ENCODE measurements around the gene RAD50. TPM values are rescaled to one million over a fixed set of nuclear protein-coding genes. Genes with fewer than 3 reads are reported as not detected.

RAD50 gene
- total and polyA plus RNA-seq, 12 donors: 5.4 to 41.6 (median 28.7) TPM

- intact Hi-C loops (cut with DNase I): no loop called here
These were observed 135.8 kb downstream of the RAD50 start for GRCh38 chr5:132692632-132692967.

More at GRCh38 chr5:132692632-132692967, 135.8 kb downstream of the RAD50 start:
- H3K4me3 ChIP-seq: no peak overlapping the region
- no peak for DNase-seq
- H3K36me3 ChIP-seq (replicated peaks in 1 of 2): no peaks in the 10 kb centered on the region
- no peaks in the 10 kb centered on the region for H3K9me3 ChIP-seq (replicated peaks in 1 of 3)
- H3K27me3 ChIP-seq: no peaks in the 10 kb centered on the region
- TF ChIP-seq POLR2A (IDR thresholded peaks at IDR 0.05) (no peak), CTCF (IDR thresholded peaks at IDR 0.05) (no peak)
- no peaks in the 10 kb centered on the region for H3K4me1 ChIP-seq (replicated peaks in 1 of 2)
- H3K27ac ChIP-seq: no peak overlapping the region

Other genes with a start within 250 kb of the RAD50 start
- 10 to 100 TPM in 8 of 9 donors, 1 to 10 TPM in 1; 4.4 to 24.1 (median 14.8) TPM for gene SLC22A5, start 187.3 kb upstream of the RAD50 start, total RNA-seq
- 10 to 100 TPM in 1 of 3 donors, 1 to 10 TPM in 2; 9.6 to 12.6 (median 9.8) TPM for gene SLC22A5, start 187.3 kb upstream of the RAD50 start, polyA plus RNA-seq
- 100 to 1,000 TPM in 1 of 9 donors, 10 to 100 TPM in 7, 1 to 10 TPM in 1; 3.0 to 116 (median 24.4) TPM for gene IRF1, start 66.2 kb upstream of the RAD50 start, total RNA-seq
- 10 to 100 TPM in 2 of 3 donors, 1 to 10 TPM in 1; 9.0 to 20.0 (median 10.7) TPM for gene IRF1, start 66.2 kb upstream of the RAD50 start, polyA plus RNA-seq
- not detected for gene IL5, start 13.5 kb upstream of the RAD50 start, total RNA-seq
- not detected for gene IL5, start 13.5 kb upstream of the RAD50 start, polyA plus RNA-seq
- under 1 TPM in 2 of 9 donors, not detected in 7; 0.06 to 0.61 TPM for gene IL13, start 101.2 kb downstream of the RAD50 start, total RNA-seq
- under 1 TPM in 2 of 3 donors, not detected in 1; 0.10 to 0.32 TPM for gene IL13, start 101.2 kb downstream of the RAD50 start, polyA plus RNA-seq
- gene IL4, start 117.0 kb downstream of the RAD50 start, total RNA-seq: not detected
- gene IL4, start 117.0 kb downstream of the RAD50 start, polyA plus RNA-seq: not detected
- gene KIF3A, start 180.6 kb downstream of the RAD50 start, total RNA-seq: 10 to 100 TPM in 4 of 9 donors, 1 to 10 TPM in 5; 5.6 to 42.0 (median 9.5) TPM
- 10 to 100 TPM in 2 of 3 donors, 1 to 10 TPM in 1; 4.1 to 26.8 (median 11.7) TPM for gene KIF3A, start 180.6 kb downstream of the RAD50 start, polyA plus RNA-seq
- under 1 TPM in 4 of 9 donors, not detected in 5; 0.08 to 0.33 (median 0.17) TPM for gene CCNI2, start 190.4 kb downstream of the RAD50 start, total RNA-seq
- gene CCNI2, start 190.4 kb downstream of the RAD50 start, polyA plus RNA-seq: under 1 TPM; 0.20 to 0.40 (median 0.40) TPM
- gene SEPTIN8, start 220.3 kb downstream of the RAD50 start, total RNA-seq: 10 to 100 TPM in 8 of 9 donors, 1 to 10 TPM in 1; 9.7 to 36.2 (median 27.6) TPM
- gene SEPTIN8, start 220.3 kb downstream of the RAD50 start, polyA plus RNA-seq: 10 to 100 TPM; 16.1 to 30.7 (median 19.6) TPM

Data from adrenal gland (tissue), 12 donors.